CMK (cell line): ENCODE data around the gene OXCT2.
"Not testable (repeated sequence)": the region's sequence is repeated elsewhere in the genome, so short reads cannot be mapped to it uniquely, and the experiment has no call there.

ENCODE experiments used
- DNase-seq: peaks from one replicate; pipeline ENCODE4 v3.0.0-alpha.2; 2010; ENCODE audit warnings: low read depth

The OXCT2 gene

DNA sequence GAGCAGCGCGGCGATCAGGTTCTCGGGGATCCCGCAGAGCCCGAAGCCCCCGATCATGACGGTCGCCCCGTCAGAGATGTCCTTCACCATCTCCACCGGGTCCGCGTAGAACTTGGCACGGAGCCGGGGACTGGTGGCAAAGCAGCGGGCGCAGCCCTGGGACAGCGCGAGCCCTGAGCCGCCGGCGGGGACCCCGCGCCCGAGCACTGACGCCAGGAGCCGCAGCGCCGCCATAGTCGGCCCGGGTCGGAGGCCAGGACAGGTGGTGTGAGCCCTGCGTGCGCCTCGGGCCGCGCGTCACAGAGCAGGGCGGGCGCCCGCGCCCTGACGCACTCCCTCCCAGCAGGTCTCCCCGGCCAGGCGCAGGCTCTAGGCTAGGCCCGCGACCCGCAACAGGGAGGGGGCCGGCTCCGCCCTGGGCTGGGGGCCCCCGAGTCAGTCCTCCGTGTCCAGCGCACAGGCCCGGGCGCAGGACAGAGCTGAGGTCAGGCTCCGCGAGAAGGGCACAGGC, at the start of gene OXCT2:
Gene OXCT2 (minus strand): TSS at position 327 of the 511 bp plus-strand sequence. CDS start 93 bp downstream, at position 234.
- DNase-seq: not testable (repeated sequence)

GRCh38 chr1:39819091-39819812, 48.1 kb upstream of the OXCT2 start:
- DNase-seq: no peak

DNA sequence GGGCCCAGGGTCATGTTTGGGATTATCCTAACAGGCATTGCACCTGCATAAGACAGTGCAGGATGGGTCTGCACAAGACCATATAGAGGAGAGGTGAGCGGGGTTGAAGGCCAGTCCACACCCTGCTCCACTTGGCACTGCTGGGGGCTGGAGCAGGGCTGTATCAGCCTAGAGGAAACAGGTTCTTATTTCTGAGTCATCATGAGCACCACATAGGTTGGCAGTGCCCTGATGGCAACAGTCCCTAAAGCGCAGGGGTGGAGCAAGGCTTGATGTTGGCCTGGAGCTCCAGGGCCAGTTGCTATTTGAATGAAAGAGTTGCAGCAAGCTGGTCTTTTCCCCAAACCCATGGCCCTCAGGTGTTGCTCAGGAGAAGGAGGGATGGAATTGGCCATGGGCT, 47.3 kb upstream of the OXCT2 start:
- DNase-seq: no peak

DNA sequence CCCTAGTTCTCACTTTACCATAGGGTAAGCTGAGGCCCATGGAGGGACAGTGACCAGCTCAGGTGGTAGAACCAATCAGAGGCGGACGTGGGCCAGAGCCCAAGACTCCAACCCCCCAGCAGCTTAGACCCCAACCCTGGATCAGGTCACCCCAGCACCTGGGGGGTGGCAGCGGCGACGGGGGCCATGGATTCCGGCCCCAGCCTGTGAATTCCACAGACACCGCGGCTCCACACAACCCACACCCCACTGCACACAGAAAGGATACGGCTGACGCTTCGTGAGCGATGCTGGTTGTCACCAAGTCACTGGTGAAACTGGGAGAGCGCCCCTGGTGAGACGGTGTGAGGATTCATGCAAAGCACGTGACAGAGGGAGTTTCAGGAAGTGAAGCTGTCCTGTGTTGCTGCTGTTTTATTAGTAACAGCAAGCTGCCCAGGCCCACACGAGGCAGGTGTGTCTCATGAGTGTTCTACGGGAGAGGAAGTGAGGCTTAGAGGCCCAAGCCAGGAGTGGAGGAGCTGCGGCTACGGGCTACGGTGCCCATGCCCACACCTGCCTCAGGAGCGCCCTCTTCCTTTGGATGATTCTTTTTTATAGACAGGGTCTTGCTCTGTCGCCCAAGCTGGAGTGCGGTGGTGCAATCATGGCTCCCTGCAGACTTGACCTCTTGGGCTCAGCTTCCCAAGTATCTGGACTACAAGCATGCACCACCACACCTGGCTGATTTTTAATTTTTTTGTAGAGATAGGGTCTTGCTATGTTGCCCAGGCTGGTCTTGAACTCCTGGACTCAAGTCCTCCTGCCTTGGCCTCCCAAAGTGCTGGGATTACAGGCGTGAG, 46.2 kb upstream of the OXCT2 start:
- DNase-seq: peak; percentile 37

DNA sequence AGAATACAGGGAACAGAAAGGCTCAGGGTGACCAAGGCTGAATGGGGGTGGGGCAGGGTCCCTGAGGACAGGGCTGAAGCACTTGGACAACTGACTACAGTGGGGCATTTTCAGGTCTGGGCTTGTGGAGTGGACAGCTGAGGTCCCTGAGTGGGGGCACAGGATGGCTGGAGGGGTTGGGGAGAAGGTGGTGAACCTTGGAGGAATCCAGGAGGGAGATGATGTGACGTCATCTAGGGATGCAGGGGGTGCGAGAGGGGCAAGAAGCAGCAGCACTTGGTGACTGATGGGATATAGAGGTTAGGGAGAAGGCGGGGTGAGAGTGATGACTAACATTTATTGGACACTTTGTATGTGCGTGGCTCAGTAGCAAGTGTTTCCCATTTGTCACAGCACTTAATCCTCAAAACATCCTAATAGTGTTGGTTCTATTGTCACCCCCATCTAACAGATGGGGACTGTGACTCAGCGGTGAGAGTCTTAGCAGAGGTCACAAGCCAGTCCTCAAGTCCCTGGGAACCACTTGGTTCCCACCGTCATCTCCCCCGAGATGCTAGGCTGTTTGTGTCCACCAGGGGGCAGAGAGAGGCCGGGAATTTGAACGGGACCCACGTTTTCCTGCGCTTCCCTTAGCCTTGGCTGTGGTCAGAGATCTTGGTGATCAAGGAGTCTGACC, 45.4 kb upstream of the OXCT2 start:
- DNase-seq: peak; percentile 54

DNA sequence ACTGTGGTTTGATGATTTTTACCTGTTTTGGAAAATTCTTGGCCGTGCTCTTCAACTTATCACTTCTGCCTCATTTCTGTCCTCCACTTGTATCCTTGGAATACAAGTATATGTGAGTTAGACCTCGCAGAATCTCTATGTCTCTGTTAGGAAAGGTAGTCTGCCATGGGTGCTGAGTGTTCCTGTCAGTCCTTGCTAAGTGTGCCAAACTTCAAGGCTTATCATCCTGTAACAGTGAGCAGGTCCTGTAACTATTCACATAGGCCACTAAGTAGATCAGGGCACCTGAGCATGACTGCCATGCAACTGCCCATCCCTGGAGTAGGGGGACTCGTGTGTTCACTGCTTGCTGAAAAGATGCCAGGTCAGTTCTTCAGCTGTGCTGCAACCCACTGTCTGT, 41.8 kb upstream of the OXCT2 start:
- no peak for DNase-seq

DNA sequence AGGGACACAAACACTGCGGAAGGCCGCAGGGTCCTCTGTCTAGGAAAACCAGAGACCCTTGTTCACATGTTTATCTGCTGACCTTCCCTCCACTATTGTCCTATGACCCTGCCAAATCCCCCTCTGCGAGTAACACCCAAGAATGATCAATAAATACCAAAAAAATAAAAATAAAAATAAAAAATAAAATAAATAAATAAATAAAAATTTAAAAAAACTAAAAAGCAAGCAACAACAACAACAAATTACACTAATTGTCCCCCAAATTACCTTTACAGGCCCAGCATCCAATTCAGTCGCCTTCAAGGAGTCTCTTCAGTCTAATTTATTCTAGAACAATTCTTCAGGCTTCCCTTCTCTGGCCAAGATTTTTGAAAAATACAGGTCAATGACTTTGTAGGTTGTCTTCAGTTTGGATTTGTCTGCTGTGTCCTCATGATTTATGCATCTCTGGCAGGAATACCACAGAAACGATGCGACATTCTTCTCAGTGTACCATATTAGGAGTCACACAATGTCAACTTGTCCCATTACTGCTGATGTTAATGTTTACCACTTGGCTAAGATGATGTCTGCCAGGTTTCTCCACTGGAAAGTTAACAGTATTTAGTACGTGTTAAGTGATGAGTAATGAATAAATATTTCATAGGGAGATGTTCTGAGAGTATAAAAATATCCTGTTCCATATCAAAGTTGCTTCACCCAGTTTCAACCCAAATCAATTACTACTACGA, 37.8 kb upstream of the OXCT2 start:
- DNase-seq: no peak

DNA sequence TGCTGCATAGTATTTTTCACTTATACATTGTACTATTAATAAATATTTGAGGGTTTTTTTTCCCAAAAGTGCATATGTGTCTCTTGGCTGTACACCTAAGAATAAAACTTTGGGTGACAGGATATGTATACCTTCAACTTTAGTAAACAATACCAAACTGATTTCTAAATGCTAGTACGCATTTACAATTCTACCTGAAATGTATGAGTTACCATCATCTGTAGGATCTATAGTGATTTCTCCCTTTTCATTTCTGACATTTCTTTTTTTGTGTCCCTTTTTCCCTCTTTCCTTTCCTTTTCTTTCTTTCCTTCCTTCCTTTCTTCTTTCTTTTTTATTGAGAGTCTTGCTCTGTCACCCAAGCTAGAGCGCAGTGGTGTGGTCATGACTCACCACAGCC, 34.2 kb upstream of the OXCT2 start:
- DNase-seq: no peak

DNA sequence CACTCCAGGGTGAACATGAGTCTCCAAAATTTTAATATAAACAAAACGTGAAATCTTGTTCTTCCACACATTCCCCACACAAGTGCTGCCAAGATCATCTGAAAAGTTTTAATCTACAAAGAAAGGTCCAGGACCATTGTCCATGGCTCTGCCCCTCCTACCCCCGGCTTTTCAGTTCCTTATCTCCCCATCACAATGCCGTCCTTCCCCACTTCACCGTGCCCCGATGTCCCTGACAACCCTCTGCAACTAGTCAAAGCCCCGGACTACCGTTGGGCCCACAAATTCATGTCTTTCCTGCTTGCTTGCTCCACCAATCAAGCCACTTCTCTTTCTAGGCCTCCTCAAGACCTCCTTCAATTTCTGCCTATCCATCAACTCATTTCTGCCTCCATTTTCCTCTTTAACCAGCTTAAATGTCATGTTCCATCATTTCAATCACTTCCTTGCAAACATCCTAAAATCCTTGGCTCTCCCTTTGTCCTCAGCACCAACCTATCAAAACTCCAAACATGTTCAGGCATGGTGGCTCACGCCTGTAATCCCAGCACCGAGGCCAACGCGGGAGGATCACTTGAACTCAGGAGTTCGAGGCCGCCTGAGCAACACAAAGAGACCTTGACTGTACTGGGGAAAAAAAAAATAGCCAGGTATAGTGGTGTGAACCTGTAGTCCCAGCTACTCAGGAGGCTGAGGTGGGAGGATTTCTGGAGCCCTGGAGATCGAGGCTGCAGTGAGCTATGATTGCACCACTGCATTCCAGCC, 31.5 kb upstream of the OXCT2 start:
- DNase-seq: no peak

DNA sequence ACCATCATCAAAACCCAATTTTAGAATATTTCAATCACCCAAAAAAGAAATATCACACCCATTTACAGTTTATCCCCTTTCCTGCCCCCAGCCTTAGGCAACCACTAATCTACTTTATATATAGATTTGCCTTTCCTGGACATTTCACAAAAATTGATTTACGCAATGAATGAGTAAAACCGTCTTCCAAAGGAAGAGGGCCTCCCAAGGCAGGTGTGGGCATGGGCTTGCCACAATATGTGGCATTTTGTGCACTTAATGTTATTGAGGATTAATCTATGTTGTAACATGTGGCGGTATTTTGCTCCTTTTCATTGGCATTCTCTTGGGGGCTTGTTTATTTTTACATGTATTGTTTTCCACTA, 29.3 kb upstream of the OXCT2 start:
- no peak for DNase-seq

GRCh38 chr1:39799770-39800470, 28.8 kb upstream of the OXCT2 start:
- DNase-seq: no peak

GRCh38 chr1:39798859-39799769, 28.0 kb upstream of the OXCT2 start:
- peak; percentile 86 for DNase-seq

DNA sequence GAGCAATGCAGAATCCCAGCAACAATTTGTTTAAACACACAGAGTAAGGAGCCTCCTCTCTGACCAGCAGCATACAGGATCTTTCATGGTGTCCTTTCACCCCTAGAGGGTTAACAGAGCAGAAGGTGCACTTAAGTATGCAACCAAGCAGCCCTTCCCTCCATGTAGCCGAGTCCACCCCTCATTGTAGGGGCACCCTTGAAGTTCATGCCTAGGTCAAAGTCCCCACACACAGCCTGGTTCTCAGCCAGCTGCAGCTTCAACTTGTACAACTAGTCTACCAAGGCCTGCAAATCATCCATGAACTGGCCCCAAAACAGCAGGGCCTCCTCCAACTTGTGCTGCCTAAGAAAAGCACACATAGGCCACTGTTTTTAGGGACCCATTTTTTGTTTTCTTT, 24.5 kb upstream of the OXCT2 start:
- no peak for DNase-seq

GRCh38 chr1:39791838-39792237, 20.7 kb upstream of the OXCT2 start:
- no peak for DNase-seq

DNA sequence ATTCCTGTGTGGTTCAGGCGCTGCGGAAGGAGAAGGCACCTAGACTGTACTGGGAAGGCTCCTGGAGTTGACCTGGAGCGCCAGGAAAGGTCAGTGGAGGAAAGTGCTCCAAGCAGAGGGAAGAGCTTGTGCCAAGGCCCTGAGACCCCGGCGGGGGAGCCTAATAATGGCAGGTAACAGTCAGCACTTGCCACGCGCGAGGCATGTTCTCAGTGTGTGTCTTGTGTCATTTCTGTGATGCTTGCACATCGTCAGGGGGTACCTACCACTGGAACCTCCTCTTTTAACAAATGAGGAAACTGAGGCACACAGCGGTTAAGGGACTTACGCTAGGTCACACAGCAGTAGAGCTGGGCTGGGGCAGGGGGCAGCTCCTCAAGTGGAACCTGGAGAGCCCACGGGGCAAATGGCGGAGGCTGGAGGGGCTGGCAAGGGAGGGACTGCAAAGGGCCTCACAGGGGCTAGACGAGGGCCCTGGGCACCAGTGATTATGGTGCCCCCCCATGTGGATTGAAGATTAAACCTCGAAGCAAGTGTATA, 18.5 kb upstream of the OXCT2 start:
- no peak for DNase-seq

- peak; percentile 78 for DNase-seq
Measured at GRCh38 chr1:39788758-39789570, 17.8 kb upstream of the OXCT2 start, which contains the start of gene BMP8B. Gene BMP8B, minus strand, starts transcription at chr1:39788865. Its CDS starts 380 bp downstream, at chr1:39788485.

DNA sequence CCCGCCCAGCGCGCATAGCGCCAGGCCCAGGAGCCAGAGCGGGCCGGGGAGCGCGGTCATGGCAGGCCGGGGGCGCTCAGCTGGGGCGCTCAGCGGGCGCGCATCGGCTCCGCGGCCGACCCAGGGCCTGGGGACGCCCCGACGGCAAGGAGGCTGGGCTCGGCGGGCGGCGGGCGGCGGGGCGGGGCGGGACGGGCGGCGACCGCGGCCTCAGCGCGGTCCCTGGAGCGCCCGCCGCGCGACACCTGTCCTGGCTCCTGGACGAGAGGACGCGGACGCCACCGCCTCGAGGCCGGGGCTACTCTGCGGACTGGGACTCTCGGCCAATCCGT, 17.2 kb upstream of the OXCT2 start:
- DNase-seq: no peak

DNA sequence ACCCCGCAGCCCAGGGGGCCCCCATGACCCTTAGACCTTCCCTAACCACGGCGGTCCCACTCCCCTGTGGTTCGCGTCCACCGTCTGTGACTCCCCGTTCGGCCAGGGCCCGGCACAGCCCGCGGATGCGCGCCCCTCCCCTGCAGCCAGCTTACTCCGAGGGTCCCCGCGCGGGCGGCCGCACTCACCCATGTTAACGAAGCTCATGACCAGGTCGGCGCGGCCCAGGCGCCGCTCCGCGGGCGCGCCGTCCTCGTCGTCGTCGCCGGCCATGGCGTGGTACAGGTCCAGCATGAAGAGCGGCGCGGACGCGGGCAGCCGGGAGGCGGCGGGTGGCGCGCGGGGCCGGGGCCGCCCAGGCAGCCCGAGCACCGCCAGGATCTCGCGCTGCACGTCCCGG, 16.8 kb upstream of the OXCT2 start:
- DNase-seq: not testable (repeated sequence)
